Nephron (organoid): ENCODE data around the gene ADRA2A.

ENCODE experiments used
- H3K27ac Mint-ChIP-seq, 3 experiments: 2 replicates each; pipeline ENCODE4 v1.8.0; 2020; ENCODE audit warnings: mixed read lengths in 3 of 3, mild to moderate bottlenecking in 2 of 3, moderate library complexity in 1 of 3
- H3K27me3 Mint-ChIP-seq: 2 replicates; pipeline ENCODE4 v1.8.0; 2021; ENCODE audit warnings: low read depth, mild to moderate bottlenecking, moderate library complexity, mixed read lengths
- H3K36me3 Mint-ChIP-seq: 2 replicates; pipeline ENCODE4 v1.8.0; 2020; ENCODE audit warnings: low read depth, mixed read lengths
- H3K4me1 Mint-ChIP-seq: 2 replicates; pipeline ENCODE4 v1.8.0; 2020; ENCODE audit warnings: mixed read lengths
- H3K4me3 Mint-ChIP-seq, 3 experiments: 2 replicates each; pipeline ENCODE4 v1.8.0; 2020; ENCODE audit warnings: mild to moderate bottlenecking in 3 of 3, mixed read lengths in 3 of 3, moderate library complexity in 2 of 3
- H3K9me3 Mint-ChIP-seq: 2 replicates; pipeline ENCODE4 v1.8.0; 2020; ENCODE audit warnings: mixed read lengths
- CTCF ChIP-seq, 3 experiments: fragments of 200-600 bp; sonication (generic); IDR thresholded peaks; one replicate each; pipeline ENCODE4 v1.5.0; 2021; ENCODE audit warnings: antibody characterized with exemption in 3 of 3; ENCODE audit not compliant: unreplicated experiment in 3 of 3

The ADRA2A gene

GRCh38 chr10:111039522-111039921, 37.3 kb upstream of the ADRA2A start:
- H3K9me3 Mint-ChIP-seq: peaks cover 46% of the 10 kb centered on the region
- no peaks in the 10 kb centered on the region for H3K4me1 Mint-ChIP-seq
- no peaks in the 10 kb centered on the region for H3K27me3 Mint-ChIP-seq
- no peak overlapping the region for H3K4me3 Mint-ChIP-seq
- no peak for TF ChIP-seq CTCF (IDR thresholded peaks at IDR 0.05; ENCODE audit: unreplicated experiment in 3 of 3)
- no peak overlapping the region for H3K27ac Mint-ChIP-seq
- H3K36me3 Mint-ChIP-seq: peaks cover 9% of the 10 kb centered on the region

GRCh38 chr10:111057006-111057405, 19.8 kb upstream of the ADRA2A start:
- H3K36me3 Mint-ChIP-seq: no peaks in the 10 kb centered on the region
- peaks cover 19% of the 10 kb centered on the region for H3K9me3 Mint-ChIP-seq
- TF ChIP-seq CTCF (IDR thresholded peaks at IDR 0.05; ENCODE audit: unreplicated experiment in 3 of 3): no peak
- H3K27me3 Mint-ChIP-seq: peaks cover 11% of the 10 kb centered on the region
- no peak overlapping the region for H3K4me3 Mint-ChIP-seq
- no peaks in the 10 kb centered on the region for H3K4me1 Mint-ChIP-seq
- H3K27ac Mint-ChIP-seq: no peak overlapping the region

- Mint-ChIP-seq H3K27me3 (peaks cover 19% of the 10 kb centered on the region), H3K9me3 (peaks cover 8% of the 10 kb centered on the region), H3K4me1 (peaks cover 6% of the 10 kb centered on the region), H3K4me3 (no peak overlapping the region), H3K27ac (no peak overlapping the region), H3K36me3 (no peaks in the 10 kb centered on the region)
- no peak for TF ChIP-seq CTCF (IDR thresholded peaks at IDR 0.05; ENCODE audit: unreplicated experiment in 3 of 3)
Observed at GRCh38 chr10:111063471-111063870, 13.4 kb upstream of the ADRA2A start.

GRCh38 chr10:111072232-111072631, 4.6 kb upstream of the ADRA2A start:
- Mint-ChIP-seq H3K4me3 (no peak overlapping the region), H3K9me3 (peaks cover 7% of the 10 kb centered on the region), H3K36me3 (no peaks in the 10 kb centered on the region), H3K27me3 (peaks cover 60% of the 10 kb centered on the region), H3K27ac (no peak overlapping the region), H3K4me1 (peaks cover 13% of the 10 kb centered on the region)
- no peak for TF ChIP-seq CTCF (IDR thresholded peaks at IDR 0.05; ENCODE audit: unreplicated experiment in 3 of 3)

- Mint-ChIP-seq H3K27me3 (peaks cover 89% of the 10 kb centered on the region), H3K4me3 (peak overlapping the region; percentile 85 to 86 (median 85)), H3K4me1 (peaks cover 28% of the 10 kb centered on the region), H3K9me3 (peaks cover 2% of the 10 kb centered on the region), H3K36me3 (peaks cover 14% of the 10 kb centered on the region), H3K27ac (no peak overlapping the region)
- TF ChIP-seq CTCF (IDR thresholded peaks at IDR 0.05; ENCODE audit: unreplicated experiment in 3 of 3): no peak
Observed at GRCh38 chr10:111075577-111076185, 1.1 kb upstream of the ADRA2A start.

GRCh38 chr10:111076191-111076681, 593 bp upstream of the ADRA2A start:
- Mint-ChIP-seq H3K27me3 (peaks cover 90% of the 10 kb centered on the region), H3K9me3 (peaks cover 2% of the 10 kb centered on the region), H3K4me1 (peaks cover 28% of the 10 kb centered on the region), H3K4me3 (peak overlapping the region; percentile 85 to 86 (median 85)), H3K27ac (peak overlapping the region in 1 of 3 experiments; percentile 42), H3K36me3 (peaks cover 14% of the 10 kb centered on the region)
- peak; percentile 85 to 95 (median 89) for TF ChIP-seq CTCF (IDR thresholded peaks at IDR 0.05; ENCODE audit: unreplicated experiment in 3 of 3)
